ENCODE data around the gene SGMS1. TPM values are rescaled to one million over a fixed set of nuclear protein-coding genes. Genes with fewer than 3 reads are reported as not detected.

The SGMS1 gene
- total RNA-seq, 1 donor from 2014 or later = 27.5 TPM

DNA sequence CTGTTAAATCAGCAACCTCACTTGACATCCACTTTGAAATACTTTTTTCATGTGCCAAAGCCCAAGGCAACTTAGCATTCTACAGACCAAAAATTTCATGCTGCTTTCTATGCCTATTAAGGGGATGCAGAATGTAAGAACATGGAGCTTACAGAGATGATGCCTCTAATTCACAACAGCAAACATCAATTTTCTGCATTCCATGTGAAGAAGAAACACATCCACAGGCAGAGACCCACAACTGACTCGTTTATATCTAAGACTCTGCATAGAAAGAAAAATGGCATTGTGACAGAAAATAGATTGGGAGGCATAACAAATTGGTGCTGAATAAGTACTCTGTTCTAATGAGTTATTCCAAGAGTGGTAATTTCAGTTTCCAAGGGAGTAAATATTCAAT, 107.6 kb downstream of the SGMS1 start:
- no peaks in the 10 kb centered on the region for H3K27me3 Mint-ChIP-seq
- TF ChIP-seq CTCF (IDR thresholded peaks at IDR 0.05) = no peak
- H3K4me1 Mint-ChIP-seq = peaks cover 25% of the 10 kb centered on the region
- intact Hi-C loops (cut with micrococcal nuclease) = no loop called here
- ChIA-PET CTCF (no interaction called here), POLR2A (no interaction called here)
- no peak overlapping the region for H3K4me3 Mint-ChIP-seq
- no peak overlapping the region for H3K27ac Mint-ChIP-seq
- H3K9me3 Mint-ChIP-seq = no peaks in the 10 kb centered on the region
- DNase-seq (no peak), ATAC-seq (ENCODE audit: low read depth) (no peak)
- H3K36me3 Mint-ChIP-seq (ENCODE audit: low read depth) = peaks cover 32% of the 10 kb centered on the region

DNA sequence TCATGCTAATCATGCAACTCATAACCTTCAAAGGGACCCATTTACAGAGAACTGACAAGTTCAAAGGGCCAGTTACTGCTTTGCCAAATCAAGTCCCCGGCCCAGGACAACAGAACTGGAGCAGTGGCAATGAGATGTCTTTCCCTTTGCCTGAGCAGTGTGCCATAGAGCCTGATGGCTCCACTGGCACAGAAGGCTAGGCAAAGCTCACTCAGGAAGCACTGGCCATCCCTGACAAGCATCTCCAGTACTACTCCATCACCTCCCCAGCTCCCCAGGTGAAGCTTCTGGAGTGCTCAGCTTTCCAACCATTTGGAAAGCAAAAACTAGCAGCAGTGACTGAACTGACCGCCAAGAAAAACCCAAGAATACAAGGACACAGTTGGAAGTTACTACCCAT, 108.3 kb downstream of the SGMS1 start:
- ChIA-PET POLR2A (no interaction called here), CTCF (no interaction called here)
- TF ChIP-seq CTCF (IDR thresholded peaks at IDR 0.05) = no peak
- H3K27ac Mint-ChIP-seq = no peak overlapping the region
- H3K4me1 Mint-ChIP-seq = peaks cover 30% of the 10 kb centered on the region
- peaks cover 34% of the 10 kb centered on the region for H3K36me3 Mint-ChIP-seq (ENCODE audit: low read depth)
- no peaks in the 10 kb centered on the region for H3K27me3 Mint-ChIP-seq
- no peak for DNase-seq
- no peak for ATAC-seq (ENCODE audit: low read depth)
- no peak overlapping the region for H3K4me3 Mint-ChIP-seq
- intact Hi-C loops (cut with micrococcal nuclease) = no loop called here
- H3K9me3 Mint-ChIP-seq = no peaks in the 10 kb centered on the region

DNA sequence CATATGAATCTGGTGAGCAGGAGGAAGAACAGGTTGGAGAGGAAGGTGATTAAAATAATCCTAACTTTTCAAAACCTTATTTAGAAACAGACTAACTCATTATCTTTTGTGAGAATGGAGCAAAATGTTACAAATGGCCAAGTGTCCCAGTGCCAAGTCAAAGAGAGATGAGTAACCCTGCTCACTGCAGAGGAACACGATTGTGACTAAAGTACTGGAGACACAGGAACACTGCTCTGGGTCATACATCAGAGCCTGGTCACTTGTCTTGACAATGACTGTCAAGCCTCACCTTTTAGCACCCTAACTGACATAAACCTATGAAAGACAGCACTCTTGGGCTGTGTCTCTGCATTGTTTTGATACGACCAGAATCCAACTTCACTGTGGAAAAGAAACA, 108.8 kb downstream of the SGMS1 start:
- H3K27ac Mint-ChIP-seq = no peak overlapping the region
- H3K4me3 Mint-ChIP-seq = no peak overlapping the region

GRCh38 chr10:50513956-50514355, 109.8 kb downstream of the SGMS1 start:
- ChIA-PET CTCF (no interaction called here), POLR2A (interaction anchor here (1.8 to 2.5 kb wide), 2 partner anchors 24 to 111 kb away, joined by 6 to 9 read pairs; no protein-coding TSS in a partner anchor)
- Mint-ChIP-seq H3K4me3 (no peak overlapping the region), H3K27me3 (no peaks in the 10 kb centered on the region), H3K9me3 (no peaks in the 10 kb centered on the region), H3K27ac (no peak overlapping the region), H3K36me3 (ENCODE audit: low read depth) (peaks cover 26% of the 10 kb centered on the region), H3K4me1 (peaks cover 37% of the 10 kb centered on the region)
- no peak for TF ChIP-seq CTCF (IDR thresholded peaks at IDR 0.05)
- intact Hi-C loops (cut with micrococcal nuclease) = no loop called here
- DNase-seq = no peak
- ATAC-seq (ENCODE audit: low read depth) = no peak

More for the DNA sequence above, 108.8 kb downstream of the SGMS1 start:
- ChIA-PET CTCF (no interaction called here), POLR2A (no interaction called here)
- no peak for DNase-seq
- Mint-ChIP-seq H3K36me3 (ENCODE audit: low read depth) (peaks cover 34% of the 10 kb centered on the region), H3K4me1 (peaks cover 31% of the 10 kb centered on the region), H3K27me3 (no peaks in the 10 kb centered on the region), H3K9me3 (no peaks in the 10 kb centered on the region)
- intact Hi-C loops (cut with micrococcal nuclease) = no loop called here
- no peak for TF ChIP-seq CTCF (IDR thresholded peaks at IDR 0.05)
- ATAC-seq (ENCODE audit: low read depth) = no peak

DNA sequence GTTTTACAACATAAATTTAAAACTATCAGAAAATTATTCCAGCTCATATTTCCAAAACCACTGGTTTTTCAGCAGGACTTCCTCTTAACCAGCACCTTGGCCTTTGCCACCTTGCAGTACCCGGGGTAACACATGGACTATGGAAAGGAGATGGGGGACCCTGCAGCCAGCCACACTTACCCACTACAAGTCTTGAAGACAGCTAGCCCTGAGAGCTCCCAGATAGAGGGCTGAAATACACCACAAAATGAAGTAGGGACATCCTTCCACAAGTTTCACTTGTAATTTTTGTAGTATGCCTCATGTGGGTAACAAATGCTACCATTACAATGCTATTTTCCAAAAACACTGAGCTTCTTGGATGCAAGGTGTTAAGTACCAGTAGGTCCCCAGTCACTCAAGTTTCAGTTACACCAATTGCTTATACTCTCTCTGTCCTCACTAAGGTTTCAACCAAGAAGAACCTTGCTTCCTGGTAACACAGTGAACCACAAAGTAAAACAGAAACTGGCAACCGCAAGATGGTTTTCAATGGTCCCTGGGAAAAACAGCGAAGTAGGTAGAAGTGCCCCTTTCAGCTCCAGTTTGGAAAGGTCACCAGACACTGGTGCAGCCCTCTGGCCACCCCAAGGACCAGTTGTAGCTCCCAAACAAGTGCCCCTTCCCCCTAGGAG, 110.9 kb downstream of the SGMS1 start:
- H3K27me3 Mint-ChIP-seq = no peaks in the 10 kb centered on the region
- peaks cover 18% of the 10 kb centered on the region for H3K36me3 Mint-ChIP-seq (ENCODE audit: low read depth)
- no peak for DNase-seq
- no peak for TF ChIP-seq CTCF (IDR thresholded peaks at IDR 0.05)
- peak overlapping the region; percentile 72 for H3K27ac Mint-ChIP-seq
- H3K4me1 Mint-ChIP-seq = peaks cover 47% of the 10 kb centered on the region
- intact Hi-C loops (cut with micrococcal nuclease) = no loop called here
- CTCF ChIA-PET = no interaction called here
- POLR2A ChIA-PET = interaction anchor here (1.8 to 2.5 kb wide), 2 partner anchors 25 to 112 kb away, joined by 6 to 9 read pairs; no protein-coding TSS in a partner anchor
- no peaks in the 10 kb centered on the region for H3K9me3 Mint-ChIP-seq
- H3K4me3 Mint-ChIP-seq = peak overlapping the region; percentile 39
- peak; percentile 37 for ATAC-seq (ENCODE audit: low read depth)

All from activated B cell treated with CpG ODN at 0.5 μM for 24 hours (primary cell).